Stomach (tissue), 4 donors: ENCODE measurements around the gene SLMAP.

ENCODE experiments used
- CTCF ChIP-seq, 7 experiments: fragments of 450-650 bp in 4 of 7; fragments of 200-600 bp in 3 of 7; sonication (generic) in 3 of 7; IDR thresholded peaks; one replicate each; pipeline ENCODE4 v1.5.1; 2016 to 2019; ENCODE audit warnings: antibody characterized with exemption in 7 of 7, control low read depth in 2 of 7, mild to moderate bottlenecking in 1 of 7
- EP300 ChIP-seq: sonication (generic); formaldehyde crosslinking; IDR thresholded peaks from one replicate; pipeline ENCODE4 v1.6.1; 2017; ENCODE audit warnings: antibody characterized with exemption

- TF ChIP-seq EP300 (no peak), CTCF (IDR thresholded peaks at IDR 0.05) (no peak)
These were observed 100.6 kb downstream of the SLMAP start for GRCh38 chr3:57856675-57857074.
